HEK293 (cell line): ENCODE data around the gene MCRIP1.

Source experiments
- CTCF ChIA-PET: fragments of 350-600 bp; formaldehyde crosslinking; extraction: SDS; loops from one replicate; lab custom pipeline; 2021; ENCODE audit warnings: antibody characterized with exemption; lab: Yijun Ruan, JAX
- POLR2A ChIA-PET: fragments of 300-600 bp; formaldehyde crosslinking; extraction: SDS; loops from one replicate; lab custom pipeline; 2020; ENCODE audit warnings: antibody characterized with exemption, inconsistent platforms; lab: Yijun Ruan, JAX
- H3K27ac ChIP-seq: fragments of 200-500 bp; sonication (Bioruptor generic); 2 replicates; pipeline ENCODE4 v1.5.1; 2014; ENCODE audit warnings: low read depth, low read length, control low read depth, inconsistent platforms; ENCODE audit errors: extremely low read depth
- H3K36me3 ChIP-seq, 2 experiments: fragments of 200-500 bp in 1 of 2; sonication (Bioruptor generic) in 1 of 2; 1 replicate in 1 of 2; 2 replicates in 1 of 2; pipeline ENCODE4 v1.5.1; 2014 to 2017; ENCODE audit warnings: inconsistent platforms in 2 of 2, low read length in 2 of 2; ENCODE audit not compliant: control insufficient read depth in 2 of 2, insufficient read depth in 1 of 2
- H3K4me1 ChIP-seq: fragments of 200-500 bp; sonication (Bioruptor generic); 2 replicates; pipeline ENCODE4 v1.5.1; 2014; ENCODE audit warnings: mild to moderate bottlenecking, low read length, inconsistent platforms; ENCODE audit not compliant: control insufficient read depth, insufficient read depth
- H3K4me3 ChIP-seq: 2 replicates; pipeline ENCODE4 v1.5.1; 2011; ENCODE audit warnings: low read depth, mild to moderate bottlenecking, control low read depth, low read length, moderate library complexity
- H3K9me3 ChIP-seq: fragments of 200-500 bp; sonication (Bioruptor generic); 2 replicates; pipeline ENCODE4 v1.5.1; 2014; ENCODE audit warnings: low read depth, low read length, inconsistent platforms; ENCODE audit not compliant: control insufficient read depth, insufficient read depth
- EGR2 ChIP-seq: fragments of 450-650 bp; formaldehyde crosslinking; IDR thresholded peaks from 2 replicates; pipeline ENCODE4 v1.5.1; 2016; ENCODE audit warnings: low read depth, missing biosample characterization, missing genetic modification characterization
- GLIS1 ChIP-seq: fragments of 450-650 bp; formaldehyde crosslinking; IDR thresholded peaks from 2 replicates; pipeline ENCODE4 v1.5.1; 2016; ENCODE audit warnings: missing biosample characterization, missing genetic modification characterization
- IKZF3 ChIP-seq: fragments of 450-650 bp; IDR thresholded peaks from 2 replicates; pipeline ENCODE4 v1.5.0; 2018; ENCODE audit warnings: missing biosample characterization, mild to moderate bottlenecking, missing genetic modification characterization, moderate library complexity
- KLF10 ChIP-seq: fragments of 450-650 bp; IDR thresholded peaks from 2 replicates; pipeline ENCODE4 v1.5.1; 2018; ENCODE audit warnings: missing biosample characterization, mild to moderate bottlenecking, missing genetic modification characterization
- SALL2 ChIP-seq: fragments of 450-650 bp; formaldehyde crosslinking; IDR thresholded peaks from 2 replicates; pipeline ENCODE4 v1.5.0; 2017; ENCODE audit warnings: missing biosample characterization, mild to moderate bottlenecking, missing genetic modification characterization, borderline replicate concordance
- SP2 ChIP-seq: fragments of 450-650 bp; formaldehyde crosslinking; IDR thresholded peaks from 2 replicates; pipeline ENCODE4 v1.5.1; 2016; ENCODE audit warnings: missing biosample characterization, missing genetic modification characterization
- ZFHX2 ChIP-seq: fragments of 450-650 bp; formaldehyde crosslinking; conservative IDR thresholded peaks from 2 replicates; pipeline ENCODE4 v1.5.1; 2016; ENCODE audit warnings: missing biosample characterization, missing genetic modification characterization
- ZNF114 ChIP-seq: fragments of 450-650 bp; formaldehyde crosslinking; IDR thresholded peaks from 2 replicates; pipeline ENCODE4 v1.5.0; 2017; ENCODE audit warnings: missing biosample characterization, missing genetic modification characterization
- ZNF169 ChIP-seq: fragments of 450-650 bp; formaldehyde crosslinking; IDR thresholded peaks from 2 replicates; pipeline ENCODE4 v1.5.1; 2016; ENCODE audit warnings: missing biosample characterization, missing genetic modification characterization
- ZNF266 ChIP-seq: fragments of 450-650 bp; formaldehyde crosslinking; IDR thresholded peaks from 2 replicates; pipeline ENCODE4 v1.5.1; 2016; ENCODE audit warnings: missing biosample characterization, missing genetic modification characterization, low read depth
- ZNF335 ChIP-seq: fragments of 450-650 bp; formaldehyde crosslinking; conservative IDR thresholded peaks from 2 replicates; pipeline ENCODE4 v1.5.1; 2016; ENCODE audit warnings: missing biosample characterization, missing genetic modification characterization
- ZNF341 ChIP-seq: fragments of 450-650 bp; formaldehyde crosslinking; IDR thresholded peaks from 2 replicates; pipeline ENCODE4; 2016; ENCODE audit warnings: low read depth, missing biosample characterization, missing genetic modification characterization
- ZNF37A ChIP-seq: fragments of 450-650 bp; IDR thresholded peaks from 2 replicates; pipeline ENCODE4 v1.5.1; 2018; ENCODE audit warnings: missing biosample characterization, missing genetic modification characterization
- ZNF473 ChIP-seq: fragments of 450-650 bp; formaldehyde crosslinking; IDR thresholded peaks from 2 replicates; pipeline ENCODE4 v1.5.1; 2017; ENCODE audit warnings: missing biosample characterization, missing genetic modification characterization
- ZNF623 ChIP-seq: fragments of 450-650 bp; formaldehyde crosslinking; IDR thresholded peaks from 2 replicates; pipeline ENCODE4 v1.5.1; 2016; ENCODE audit warnings: missing biosample characterization, missing genetic modification characterization
- ZNF626 ChIP-seq: fragments of 450-650 bp; sonication (Bioruptor Pico); formaldehyde crosslinking; IDR thresholded peaks from 2 replicates; pipeline ENCODE4 v1.5.1; 2018; ENCODE audit warnings: missing biosample characterization, missing genetic modification characterization, inconsistent platforms
- ZNF776 ChIP-seq: fragments of 450-650 bp; formaldehyde crosslinking; IDR thresholded peaks from 2 replicates; pipeline ENCODE4 v1.5.0; 2017; ENCODE audit warnings: missing biosample characterization, missing genetic modification characterization, borderline replicate concordance
- ZSCAN16 ChIP-seq: fragments of 450-650 bp; formaldehyde crosslinking; IDR thresholded peaks from 2 replicates; pipeline ENCODE4 v1.5.1; 2016; ENCODE audit warnings: missing biosample characterization, missing genetic modification characterization
- TF ChIP-seq, protein P1 (sequence below): fragments of 450-650 bp; formaldehyde crosslinking; IDR thresholded peaks from 2 replicates; pipeline ENCODE4 v1.5.1; 2016; ENCODE audit warnings: missing biosample characterization, missing genetic modification characterization, low read depth
- TF ChIP-seq, protein P2 (sequence below): fragments of 450-650 bp; formaldehyde crosslinking; optimal IDR thresholded peaks from 2 replicates; pipeline ENCODE3; 2016; ENCODE audit warnings: missing biosample characterization, mild to moderate bottlenecking, missing genetic modification characterization
- TF ChIP-seq, protein P3 (sequence below): fragments of 450-650 bp; formaldehyde crosslinking; IDR thresholded peaks from 2 replicates; pipeline ENCODE4 v1.5.1; 2016; ENCODE audit warnings: missing biosample characterization, missing genetic modification characterization
- TF ChIP-seq, protein P4 (sequence below): fragments of 450-650 bp; formaldehyde crosslinking; IDR thresholded peaks from 2 replicates; pipeline ENCODE4 v1.5.1; 2016; ENCODE audit warnings: missing biosample characterization, missing genetic modification characterization, low read depth
- TF ChIP-seq, protein P5 (sequence below): sonication (generic); formaldehyde crosslinking; IDR thresholded peaks from 2 replicates; pipeline ENCODE4 v1.8.1; 2022; ENCODE audit warnings: mild to moderate bottlenecking, moderate library complexity, missing genetic modification reagents

The MCRIP1 gene

DNA sequence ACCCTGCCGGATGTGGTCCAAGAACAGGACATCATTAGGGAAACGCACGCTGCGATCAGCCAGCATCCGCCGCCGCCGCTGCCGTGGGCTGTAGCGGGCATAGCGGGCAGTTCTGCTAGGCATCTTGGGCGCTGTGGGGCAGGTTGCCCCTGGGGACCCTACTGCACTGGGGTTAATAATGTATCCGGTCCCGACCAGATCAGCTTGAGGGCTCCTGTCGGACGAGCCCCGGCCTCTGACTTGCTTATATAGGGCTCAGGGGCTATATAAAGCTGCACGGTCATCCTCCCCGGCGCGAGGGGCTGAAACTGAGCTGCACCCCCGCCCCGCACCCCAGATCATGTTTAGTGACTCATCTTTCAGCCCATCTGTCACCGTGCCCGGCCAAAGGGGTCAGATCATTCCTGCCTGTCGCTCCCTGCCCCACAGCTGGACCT is 1.8 kb upstream of the MCRIP1 start, which contains the start of gene PPP1R27 (continued):
- TF ChIP-seq, protein P1, sequence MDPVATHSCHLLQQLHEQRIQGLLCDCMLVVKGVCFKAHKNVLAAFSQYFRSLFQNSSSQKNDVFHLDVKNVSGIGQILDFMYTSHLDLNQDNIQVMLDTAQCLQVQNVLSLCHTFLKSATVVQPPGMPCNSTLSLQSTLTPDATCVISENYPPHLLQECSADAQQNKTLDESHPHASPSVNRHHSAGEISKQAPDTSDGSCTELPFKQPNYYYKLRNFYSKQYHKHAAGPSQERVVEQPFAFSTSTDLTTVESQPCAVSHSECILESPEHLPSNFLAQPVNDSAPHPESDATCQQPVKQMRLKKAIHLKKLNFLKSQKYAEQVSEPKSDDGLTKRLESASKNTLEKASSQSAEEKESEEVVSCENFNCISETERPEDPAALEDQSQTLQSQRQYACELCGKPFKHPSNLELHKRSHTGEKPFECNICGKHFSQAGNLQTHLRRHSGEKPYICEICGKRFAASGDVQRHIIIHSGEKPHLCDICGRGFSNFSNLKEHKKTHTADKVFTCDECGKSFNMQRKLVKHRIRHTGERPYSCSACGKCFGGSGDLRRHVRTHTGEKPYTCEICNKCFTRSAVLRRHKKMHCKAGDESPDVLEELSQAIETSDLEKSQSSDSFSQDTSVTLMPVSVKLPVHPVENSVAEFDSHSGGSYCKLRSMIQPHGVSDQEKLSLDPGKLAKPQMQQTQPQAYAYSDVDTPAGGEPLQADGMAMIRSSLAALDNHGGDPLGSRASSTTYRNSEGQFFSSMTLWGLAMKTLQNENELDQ (tag by site-specific recombination) = no peak
- TF ChIP-seq, protein P2, sequence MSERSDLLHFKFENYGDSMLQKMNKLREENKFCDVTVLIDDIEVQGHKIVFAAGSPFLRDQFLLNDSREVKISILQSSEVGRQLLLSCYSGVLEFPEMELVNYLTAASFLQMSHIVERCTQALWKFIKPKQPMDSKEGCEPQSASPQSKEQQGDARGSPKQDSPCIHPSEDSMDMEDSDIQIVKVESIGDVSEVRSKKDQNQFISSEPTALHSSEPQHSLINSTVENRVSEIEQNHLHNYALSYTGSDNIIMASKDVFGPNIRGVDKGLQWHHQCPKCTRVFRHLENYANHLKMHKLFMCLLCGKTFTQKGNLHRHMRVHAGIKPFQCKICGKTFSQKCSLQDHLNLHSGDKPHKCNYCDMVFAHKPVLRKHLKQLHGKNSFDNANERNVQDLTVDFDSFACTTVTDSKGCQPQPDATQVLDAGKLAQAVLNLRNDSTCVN (tag by site-specific recombination) = no peak

DNA sequence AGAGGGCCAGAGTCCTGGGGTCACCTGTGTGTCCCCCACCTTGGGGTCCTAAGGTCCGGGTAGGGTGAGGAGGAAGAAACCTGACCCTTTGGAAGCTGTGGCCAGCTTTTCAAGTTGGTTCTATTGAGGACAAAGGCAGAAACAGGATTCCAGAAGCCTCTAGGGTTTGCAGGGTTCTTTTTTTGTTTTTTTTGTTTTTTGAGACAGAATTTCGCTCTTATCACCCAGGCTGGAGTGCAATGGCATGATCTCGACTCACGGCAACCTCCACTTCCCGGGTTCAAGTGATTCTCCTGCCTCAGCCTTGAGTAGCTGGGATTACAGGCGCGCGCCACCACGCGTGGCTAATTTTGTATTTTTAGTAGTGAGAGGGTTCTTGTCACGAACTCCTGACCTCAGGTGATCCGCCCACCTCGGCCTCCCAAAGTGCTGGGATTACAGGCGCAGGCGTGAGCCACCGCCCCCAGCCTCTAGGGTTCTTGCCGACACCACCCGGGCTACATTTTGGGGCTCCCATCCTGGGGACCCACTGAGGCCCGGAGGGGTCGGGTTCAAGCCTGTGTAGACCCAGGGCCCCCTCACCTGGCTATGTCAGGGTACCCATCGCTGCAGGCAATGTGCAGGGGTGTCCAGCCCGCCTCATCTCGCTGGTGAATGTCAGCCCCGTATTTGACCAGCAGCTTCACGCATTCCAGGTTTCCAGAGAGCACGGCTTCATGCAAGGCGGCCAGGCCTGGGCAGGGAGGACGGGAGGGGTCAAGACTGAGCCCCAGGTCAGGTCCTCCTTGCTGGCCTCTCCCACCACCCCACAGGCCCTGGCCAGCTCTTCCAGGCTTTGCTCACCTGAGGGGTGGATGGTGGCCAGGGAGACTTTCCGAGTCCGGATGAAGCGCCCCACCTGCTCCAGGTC is 1.1 kb upstream of the MCRIP1 start:
- CTCF ChIA-PET = interaction anchor here (0.7 to 3.0 kb wide), 5 partner anchors 12 to 104 kb away, joined by 3 to 12 read pairs (median 4); no protein-coding TSS in a partner anchor
- H3K9me3 ChIP-seq = no peaks in the 10 kb centered on the region
- peak overlapping the region; percentile 95 for H3K27ac ChIP-seq
- POLR2A ChIA-PET = interaction anchor here (1.0 to 2.0 kb wide), 10 partner anchors 10 to 92 kb away, joined by 3 to 10 read pairs (median 4); partner anchors contain the start of gene P4HB
- H3K4me1 ChIP-seq = no peaks in the 10 kb centered on the region
- TF ChIP-seq ZNF341 (tag by site-specific recombination) (0 out of 2 replicates have a peak, but pooled peaks have one; percentile 26), EGR2 (peak; percentile 57; the same call in 1 of the 2 replicates), ZNF473 (no peak), ZNF623 (0 out of 2 replicates have a peak, but pooled peaks have one; percentile 9), ZNF169 (tag by site-specific recombination) (no peak), ZFHX2 (peak; percentile 45), ZSCAN16 (tag by site-specific recombination) (no peak), ZNF335 (tag by site-specific recombination) (0 out of 2 replicates have a peak, but pooled peaks have one; percentile 15)
- TF ChIP-seq, all 188 proteins: peak for 5
- Histone ChIP-seq H3K4me3 (peak overlapping the region; percentile 77), H3K36me3 (peaks cover 0 to 4% of the 10 kb centered on the region in 2 experiments; a peak in 1 of 3 replicates)

DNA sequence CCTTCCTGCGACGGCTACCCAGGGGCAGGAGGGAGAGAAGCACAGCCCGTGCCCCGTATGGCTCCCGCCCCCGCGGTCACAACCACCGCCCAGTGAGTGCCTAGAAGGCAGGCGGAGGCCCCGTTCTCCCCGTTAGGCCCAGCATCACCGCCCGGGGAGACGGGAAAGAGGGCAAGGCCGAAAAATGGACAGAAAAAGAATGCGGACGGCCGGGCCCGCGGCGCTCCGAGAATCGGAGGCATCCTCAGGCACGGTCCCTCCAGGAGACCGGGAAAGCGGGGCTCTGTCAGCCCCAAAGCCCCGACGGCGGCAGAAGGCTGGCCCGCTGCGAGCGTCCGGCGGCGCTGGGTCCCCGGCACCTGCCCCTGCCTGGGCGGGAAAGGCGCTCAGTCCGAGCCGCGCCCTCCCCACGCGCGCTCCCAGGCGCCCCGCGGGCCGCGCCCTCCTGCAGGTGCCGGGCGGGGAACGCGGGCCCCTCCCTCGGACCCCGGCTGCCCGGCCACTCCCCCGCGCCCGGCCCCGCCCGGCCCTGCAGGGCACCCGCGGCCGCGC is 407 bp downstream of the MCRIP1 start:
- CTCF ChIA-PET = interaction anchor here (0.9 to 3.0 kb wide), 2 partner anchors 11 to 15 kb away, joined by 3 to 12 read pairs; no protein-coding TSS in a partner anchor
- H3K36me3 ChIP-seq = peaks cover 0 to 4% of the 10 kb centered on the region in 2 experiments; a peak in 2 of 3 replicates
- no peaks in the 10 kb centered on the region for H3K9me3 ChIP-seq
- H3K27ac ChIP-seq = peak overlapping the region; percentile 75
- peak overlapping the region; percentile 72 for H3K4me3 ChIP-seq
- no peaks in the 10 kb centered on the region for H3K4me1 ChIP-seq
- POLR2A ChIA-PET = interaction anchor here (0.6 to 2.0 kb wide), 21 partner anchors 9 to 265 kb away, joined by 3 to 10 read pairs (median 5); partner anchors contain the start of genes CENPX, DCXR, FASN and LRRC45
- TF ChIP-seq GLIS1 (tag by site-specific recombination) (no peak), ZNF37A (tag by site-specific recombination) (no peak), ZNF114 (tag by site-specific recombination) (no peak), SALL2 (tag by site-specific recombination) (no peak), ZNF626 (tag by site-specific recombination) (no peak), SP2 (tag by site-specific recombination) (peak; percentile 67), KLF10 (peak; percentile 84; the same call in 1 of the 2 replicates), ZNF266 (no peak), ZNF776 (tag by site-specific recombination) (no peak), IKZF3 (tag by site-specific recombination) (no peak)
- TF ChIP-seq, protein P3, sequence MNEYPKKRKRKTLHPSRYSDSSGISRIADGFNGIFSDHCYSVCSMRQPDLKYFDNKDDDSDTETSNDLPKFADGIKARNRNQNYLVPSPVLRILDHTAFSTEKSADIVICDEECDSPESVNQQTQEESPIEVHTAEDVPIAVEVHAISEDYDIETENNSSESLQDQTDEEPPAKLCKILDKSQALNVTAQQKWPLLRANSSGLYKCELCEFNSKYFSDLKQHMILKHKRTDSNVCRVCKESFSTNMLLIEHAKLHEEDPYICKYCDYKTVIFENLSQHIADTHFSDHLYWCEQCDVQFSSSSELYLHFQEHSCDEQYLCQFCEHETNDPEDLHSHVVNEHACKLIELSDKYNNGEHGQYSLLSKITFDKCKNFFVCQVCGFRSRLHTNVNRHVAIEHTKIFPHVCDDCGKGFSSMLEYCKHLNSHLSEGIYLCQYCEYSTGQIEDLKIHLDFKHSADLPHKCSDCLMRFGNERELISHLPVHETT = no peak
- TF ChIP-seq, protein P4, sequence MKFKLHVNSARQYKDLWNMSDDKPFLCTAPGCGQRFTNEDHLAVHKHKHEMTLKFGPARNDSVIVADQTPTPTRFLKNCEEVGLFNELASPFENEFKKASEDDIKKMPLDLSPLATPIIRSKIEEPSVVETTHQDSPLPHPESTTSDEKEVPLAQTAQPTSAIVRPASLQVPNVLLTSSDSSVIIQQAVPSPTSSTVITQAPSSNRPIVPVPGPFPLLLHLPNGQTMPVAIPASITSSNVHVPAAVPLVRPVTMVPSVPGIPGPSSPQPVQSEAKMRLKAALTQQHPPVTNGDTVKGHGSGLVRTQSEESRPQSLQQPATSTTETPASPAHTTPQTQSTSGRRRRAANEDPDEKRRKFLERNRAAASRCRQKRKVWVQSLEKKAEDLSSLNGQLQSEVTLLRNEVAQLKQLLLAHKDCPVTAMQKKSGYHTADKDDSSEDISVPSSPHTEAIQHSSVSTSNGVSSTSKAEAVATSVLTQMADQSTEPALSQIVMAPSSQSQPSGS (tag by site-specific recombination) = no peak
- TF ChIP-seq, protein P5, sequence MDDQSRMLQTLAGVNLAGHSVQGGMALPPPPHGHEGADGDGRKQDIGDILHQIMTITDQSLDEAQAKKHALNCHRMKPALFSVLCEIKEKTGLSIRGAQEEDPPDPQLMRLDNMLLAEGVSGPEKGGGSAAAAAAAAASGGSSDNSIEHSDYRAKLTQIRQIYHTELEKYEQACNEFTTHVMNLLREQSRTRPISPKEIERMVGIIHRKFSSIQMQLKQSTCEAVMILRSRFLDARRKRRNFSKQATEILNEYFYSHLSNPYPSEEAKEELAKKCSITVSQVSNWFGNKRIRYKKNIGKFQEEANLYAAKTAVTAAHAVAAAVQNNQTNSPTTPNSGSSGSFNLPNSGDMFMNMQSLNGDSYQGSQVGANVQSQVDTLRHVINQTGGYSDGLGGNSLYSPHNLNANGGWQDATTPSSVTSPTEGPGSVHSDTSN (CRISPR knock-in tag) = peak; percentile 66; the same call in 1 of the 2 replicates
